Activated T-cell treated with anti-CD3 and anti-CD28 coated beads for 1 hour (primary cell): ENCODE measurements around the gene BCKDK.
"Not testable (repeated sequence)": the region's sequence is repeated elsewhere in the genome, so short reads cannot be mapped to it uniquely, and the experiment has no call there.

Source experiments
- DNase-seq: peaks from one replicate; pipeline ENCODE4 v3.0.0-alpha.2; 2020; ENCODE audit warnings: low read depth

Gene BCKDK

GRCh38 chr16:31127182-31127581 is 19.0 kb downstream of the BCKDK start:
- DNase-seq, result no peak

- DNase-seq, result no peak
Measured at GRCh38 chr16:31128711-31129567, 20.8 kb downstream of the BCKDK start.

GRCh38 chr16:31129568-31130335 is 21.6 kb downstream of the BCKDK start:
- DNase-seq, result no peak

GRCh38 chr16:31130336-31130891 is 22.2 kb downstream of the BCKDK start:
- no peak for DNase-seq

GRCh38 chr16:31130899-31131298 is 22.7 kb downstream of the BCKDK start:
- no peak for DNase-seq

- DNase-seq, result no peak
Measured at GRCh38 chr16:31131416-31131815, 23.2 kb downstream of the BCKDK start.

- no peak for DNase-seq
Measured at GRCh38 chr16:31131841-31132271, 23.7 kb downstream of the BCKDK start.

- DNase-seq, result no peak
Measured at GRCh38 chr16:31132303-31132979, 24.3 kb downstream of the BCKDK start.

- DNase-seq, result no peak
Measured at GRCh38 chr16:31133046-31133501, 24.9 kb downstream of the BCKDK start.

GRCh38 chr16:31134091-31134571 is 25.9 kb downstream of the BCKDK start:
- no peak for DNase-seq

- DNase-seq, result no peak
Measured at GRCh38 chr16:31134625-31135534, 26.7 kb downstream of the BCKDK start.

- DNase-seq, result no peak
Measured at GRCh38 chr16:31135535-31136286, 27.5 kb downstream of the BCKDK start, which contains the start of gene PRSS8. PRSS8 (minus strand) TSS chr16:31135727; CDS start chr16:31135498, 229 bp downstream.

GRCh38 chr16:31136287-31136662 is 28.1 kb downstream of the BCKDK start:
- DNase-seq, result no peak

GRCh38 chr16:31136822-31137499 is 28.8 kb downstream of the BCKDK start:
- not testable (repeated sequence) for DNase-seq

- no peak for DNase-seq
Measured at GRCh38 chr16:31138621-31139578, 30.7 kb downstream of the BCKDK start.

GRCh38 chr16:31141071-31141469 is 32.9 kb downstream of the BCKDK start:
- not testable (repeated sequence) for DNase-seq

- DNase-seq, result no peak
Measured at GRCh38 chr16:31141489-31142108, 33.4 kb downstream of the BCKDK start.
